Coronary artery (tissue), 2 donors: Measurements from ENCODE around the gene RAET1G.
"Not testable (repeated sequence)": the region's sequence is repeated elsewhere in the genome, so short reads cannot be mapped to it uniquely, and the experiment has no call there.

Experiments used
- DNase-seq: peaks from one replicate; pipeline ENCODE4 v3.0.0-alpha.2; 2017; ENCODE audit warnings: low spot score
- H3K27ac ChIP-seq, 2 donors: fragments of 200-600 bp; sonication (generic); one replicate each; pipeline ENCODE4 v1.5.1; 2016 to 2019
- H3K4me3 ChIP-seq: fragments of 200-600 bp; sonication (generic); 2 replicates; pipeline ENCODE4 v1.5.1; 2016; ENCODE audit warnings: mild to moderate bottlenecking, moderate library complexity
- CTCF ChIP-seq: fragments of 200-600 bp; sonication (generic); IDR thresholded peaks from one replicate; pipeline ENCODE4 v1.5.1; 2019; ENCODE audit warnings: antibody characterized with exemption

Gene RAET1G

DNA sequence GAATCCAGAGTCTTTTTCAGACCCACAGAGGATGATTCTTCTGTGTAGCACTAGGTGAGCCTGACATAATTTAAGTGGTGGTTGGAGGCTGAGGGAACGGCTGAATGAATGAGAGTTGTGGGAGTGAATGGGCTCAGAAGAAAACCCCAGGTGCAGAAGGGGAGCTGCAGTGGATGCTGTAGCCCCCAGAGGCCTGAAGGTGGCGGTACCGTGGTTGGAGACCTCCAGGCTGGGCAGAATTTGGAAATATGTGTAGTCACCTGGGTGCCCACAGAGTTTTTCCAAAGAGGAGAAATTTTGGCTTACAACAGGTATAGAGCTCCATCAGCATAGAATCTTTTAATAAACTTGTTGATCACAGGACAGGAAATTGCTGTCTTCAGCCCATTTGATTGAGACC is 6.5 kb upstream of the RAET1G start:
- DNase-seq: peak; percentile 22
- H3K4me3 ChIP-seq: no peak overlapping the region
- TF ChIP-seq CTCF: no peak
- no peak overlapping the region for H3K27ac ChIP-seq

DNA sequence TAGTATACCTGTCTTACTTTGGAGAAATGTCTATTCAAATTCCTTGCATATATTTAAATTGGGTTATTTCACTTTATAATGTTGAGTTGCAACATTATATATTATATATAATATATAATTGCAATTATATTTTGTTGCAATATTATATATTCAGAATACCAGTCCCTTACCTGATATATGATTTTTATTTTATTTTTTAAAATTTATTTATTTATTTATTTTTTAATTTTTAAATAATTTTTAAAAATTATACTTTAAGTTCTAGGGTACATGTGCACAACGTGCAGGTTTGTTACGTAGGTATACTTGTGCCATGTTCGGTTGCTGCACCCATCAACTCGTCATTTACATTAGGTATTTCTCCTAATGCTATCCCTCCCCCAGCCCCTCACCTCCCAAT is 4.1 kb upstream of the RAET1G start:
- H3K27ac ChIP-seq, DNase-seq, H3K4me3 ChIP-seq: not testable (repeated sequence)

- Histone ChIP-seq H3K4me3 (peak overlapping the region; percentile 78), H3K27ac (peak overlapping the region; percentile 48)
- DNase-seq: peak; percentile 89
- peak; percentile 80 for TF ChIP-seq CTCF
These were observed 3.3 kb upstream of the RAET1G start for GRCh38 chr6:149925974-149926777.

- peak overlapping the region; percentile 48 for H3K27ac ChIP-seq
- no peak for TF ChIP-seq CTCF
- DNase-seq: peak; percentile 79
- peak overlapping the region; percentile 78 for H3K4me3 ChIP-seq
These were observed 2.5 kb upstream of the RAET1G start for GRCh38 chr6:149925253-149925973.

- Histone ChIP-seq H3K27ac (no peak overlapping the region), H3K4me3 (no peak overlapping the region)
- DNase-seq: no peak
- no peak for TF ChIP-seq CTCF
These were observed 2.0 kb upstream of the RAET1G start for GRCh38 chr6:149924933-149925252.

DNA sequence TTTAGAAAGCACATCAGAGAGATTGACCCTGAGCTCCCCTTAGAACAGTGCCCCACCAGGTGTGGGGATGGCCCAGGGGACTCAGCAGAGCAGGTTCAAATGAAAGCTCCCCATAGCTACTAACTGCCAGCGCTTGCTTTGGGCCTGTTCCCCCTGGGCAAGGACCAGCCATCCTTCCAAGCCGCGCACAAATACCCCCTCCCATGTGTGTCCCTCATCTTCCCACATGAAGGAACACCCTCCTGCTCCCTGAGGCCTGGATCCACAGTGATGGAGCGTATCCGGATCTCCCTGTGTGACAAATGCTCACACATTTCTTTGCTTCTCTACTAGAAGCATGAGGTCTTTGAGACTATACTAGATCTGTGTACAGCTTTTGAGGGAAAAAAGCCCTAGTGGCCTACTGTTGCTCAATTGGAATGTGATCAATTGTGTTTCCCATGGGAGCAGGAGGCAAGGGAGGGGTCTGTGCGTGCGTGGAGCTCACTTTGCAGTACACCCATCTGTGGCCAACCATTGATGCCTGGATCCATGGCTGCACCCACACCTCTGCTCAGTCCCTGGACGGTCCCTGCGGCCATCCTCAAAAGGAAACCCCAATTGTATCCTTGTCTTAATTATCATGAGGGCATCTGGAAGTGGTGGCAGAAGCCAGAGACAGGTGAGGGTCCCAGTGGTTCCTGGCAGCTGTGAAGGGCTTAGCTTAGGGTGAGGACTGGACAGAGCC is 1.4 kb upstream of the RAET1G start:
- H3K27ac ChIP-seq: no peak overlapping the region
- no peak for TF ChIP-seq CTCF
- DNase-seq: peak; percentile 64
- no peak overlapping the region for H3K4me3 ChIP-seq

GRCh38 chr6:149923327-149923986 is 536 bp upstream of the RAET1G start:
- TF ChIP-seq CTCF: no peak
- H3K27ac ChIP-seq: no peak overlapping the region
- H3K4me3 ChIP-seq: peak overlapping the region; percentile 78
- no peak for DNase-seq

DNA sequence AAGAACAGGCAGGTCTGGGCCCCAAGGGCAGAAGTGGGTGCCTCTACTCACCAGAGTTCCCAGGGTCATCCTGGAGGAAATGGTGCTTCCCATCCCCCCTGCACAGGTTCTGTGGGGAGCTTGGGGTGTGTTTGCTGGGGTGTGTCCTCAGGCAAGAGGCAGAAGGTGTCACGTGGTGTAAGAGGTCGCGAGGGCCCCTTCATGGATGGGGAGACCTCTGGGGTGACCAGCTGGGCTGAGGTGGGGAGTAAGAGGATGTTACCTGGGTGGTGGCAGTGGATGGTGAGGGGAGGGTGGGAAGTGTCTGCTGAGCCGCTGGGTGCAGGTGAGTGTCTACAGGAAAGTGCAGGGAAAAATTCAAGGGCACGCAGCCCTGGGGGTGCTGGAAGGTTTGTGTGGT is 830 bp downstream of the RAET1G start:
- not testable (repeated sequence) for H3K4me3 ChIP-seq, H3K27ac ChIP-seq
- peak; percentile 62 for DNase-seq
